Measurements from ENCODE around the gene PGF.

The PGF gene

DNA sequence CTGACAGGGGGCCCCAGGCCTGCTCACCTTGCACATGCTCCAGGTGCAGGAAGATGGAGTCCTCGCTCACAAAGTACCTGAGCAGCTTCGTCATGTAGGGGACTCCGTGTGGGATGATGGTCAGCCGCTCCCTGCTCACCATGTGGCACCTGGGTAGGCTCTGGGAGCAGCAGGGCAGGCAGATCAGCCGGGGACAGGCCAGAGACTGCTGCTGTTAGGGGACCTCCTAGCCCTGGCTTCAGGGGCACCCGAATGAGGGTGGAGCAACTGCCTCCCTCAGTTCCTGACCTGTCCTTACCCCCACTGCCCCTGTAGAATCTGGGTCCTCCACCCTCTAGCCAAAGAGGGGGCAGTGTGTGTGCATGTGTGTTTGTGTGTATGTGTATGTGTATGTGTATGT lies 44.2 kb downstream of the PGF start:
- no peak for DNase-seq (ENCODE audit: low read depth, low spot score)

DNA sequence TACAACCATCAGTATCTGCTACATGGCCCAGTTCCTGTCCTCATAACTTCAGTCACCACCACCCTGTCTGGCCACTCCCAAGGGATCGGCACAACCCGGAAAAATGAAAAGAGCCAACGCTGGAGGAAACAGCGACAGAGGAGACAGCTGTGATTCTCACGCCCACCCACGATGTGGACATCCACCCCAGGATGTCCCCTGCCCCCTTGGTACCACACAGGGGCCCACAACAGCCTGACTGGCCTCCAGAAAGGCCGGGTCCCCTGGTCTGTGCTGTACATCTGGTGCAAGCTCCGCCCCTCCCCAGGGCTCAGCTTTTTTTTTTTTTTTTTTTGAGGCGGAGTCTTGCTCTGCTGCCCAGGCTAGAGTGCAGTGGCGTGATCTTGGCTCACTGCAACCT lies 44.8 kb downstream of the PGF start:
- no peak for DNase-seq (ENCODE audit: low read depth, low spot score)
- H3K4me3 ChIP-seq (ENCODE audit: low read length): no peak overlapping the region

More for the DNA sequence above, 44.2 kb downstream of the PGF start:
- H3K4me3 ChIP-seq (ENCODE audit: low read length): no peak overlapping the region

DNA sequence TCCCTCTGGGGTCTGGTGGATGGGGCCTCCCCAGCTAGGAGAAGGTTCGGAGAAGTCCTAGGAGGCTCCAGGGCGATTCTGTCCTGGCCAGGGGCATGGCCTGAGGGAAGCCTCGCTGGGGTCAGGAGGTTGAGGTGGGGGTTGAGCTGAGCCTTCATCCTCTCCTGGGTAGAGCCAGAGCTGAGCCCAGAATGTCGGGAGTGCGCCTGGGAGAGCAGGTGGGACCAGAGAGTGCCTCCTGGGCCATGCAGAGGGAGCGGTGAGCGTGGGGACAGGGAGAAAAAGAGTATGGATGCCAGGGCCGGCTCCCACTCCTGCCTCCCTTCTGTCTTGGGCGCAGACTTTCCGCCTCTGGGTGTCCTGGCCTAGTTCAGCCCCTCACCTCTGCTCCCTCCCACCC lies 45.5 kb downstream of the PGF start:
- DNase-seq (ENCODE audit: low read depth, low spot score): no peak
- H3K4me3 ChIP-seq (ENCODE audit: low read length): no peak overlapping the region

DNA sequence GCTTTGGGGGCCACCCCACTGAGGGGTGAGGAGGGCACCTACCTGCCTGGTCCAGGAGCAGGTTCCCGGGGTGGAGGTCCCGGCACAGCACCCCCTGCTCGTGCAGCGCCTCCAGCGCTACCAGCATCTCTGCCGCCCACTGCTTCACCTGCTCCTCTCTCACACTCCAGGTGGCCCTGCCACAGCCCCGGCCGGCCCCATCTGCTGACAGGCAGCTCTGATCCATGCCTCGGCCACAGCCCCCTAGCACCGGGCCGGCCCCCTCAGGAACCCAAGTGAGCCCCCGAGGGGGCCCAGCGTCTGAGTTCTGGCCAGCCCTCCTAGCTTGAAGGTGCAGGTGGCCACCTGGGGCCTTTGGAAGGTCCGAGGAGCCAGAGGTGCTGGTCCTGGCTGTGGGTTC lies 45.9 kb downstream of the PGF start:
- H3K4me3 ChIP-seq (ENCODE audit: low read length): no peak overlapping the region
- no peak for DNase-seq (ENCODE audit: low read depth, low spot score)

DNA sequence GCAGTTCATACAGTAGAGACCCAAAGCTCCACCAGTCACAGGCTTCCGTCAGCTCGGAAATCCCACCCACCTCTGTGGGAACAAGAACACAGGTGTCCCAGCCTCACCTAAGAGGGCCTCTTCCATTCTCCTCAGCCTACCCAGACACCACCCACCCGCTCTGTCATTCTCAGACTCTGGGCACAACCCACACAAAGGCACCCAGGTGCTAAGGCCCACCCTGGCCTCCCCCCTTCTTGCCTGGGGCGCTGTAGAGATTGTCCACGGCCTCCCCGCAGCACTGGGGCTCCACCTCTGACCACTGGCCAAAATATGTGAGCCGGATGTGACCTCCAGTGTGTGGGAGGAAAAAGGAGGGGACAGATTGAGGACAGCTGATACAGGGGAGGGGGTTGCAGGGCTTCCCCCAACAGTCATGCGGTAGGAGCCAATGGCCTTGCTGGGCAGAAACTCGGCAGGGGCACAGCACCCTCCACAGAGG lies 46.5 kb downstream of the PGF start:
- H3K4me3 ChIP-seq (ENCODE audit: low read length): no peak overlapping the region
- no peak for DNase-seq (ENCODE audit: low read depth, low spot score)

DNA sequence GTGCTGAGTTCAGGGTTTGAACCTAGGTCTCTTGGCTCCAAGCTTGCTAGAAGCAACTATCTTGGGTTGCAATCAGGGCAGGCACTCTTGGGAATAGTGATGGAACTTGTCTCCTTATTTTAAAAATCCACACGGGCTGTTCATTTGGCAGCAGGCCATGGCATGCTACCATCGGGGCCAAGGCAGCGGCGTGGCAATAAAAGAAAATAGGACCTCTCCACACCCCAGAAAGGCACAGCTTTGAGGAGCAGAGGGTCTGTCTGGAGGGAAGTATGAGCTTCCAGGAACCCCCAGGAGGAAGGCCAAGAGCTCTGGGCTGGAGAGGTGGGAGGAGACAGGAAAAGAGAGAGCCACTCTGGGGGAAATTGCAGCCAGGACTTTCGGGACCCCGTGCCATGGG lies 47.7 kb downstream of the PGF start:
- H3K4me3 ChIP-seq (ENCODE audit: low read length): no peak overlapping the region
- no peak for DNase-seq (ENCODE audit: low read depth, low spot score)

DNA sequence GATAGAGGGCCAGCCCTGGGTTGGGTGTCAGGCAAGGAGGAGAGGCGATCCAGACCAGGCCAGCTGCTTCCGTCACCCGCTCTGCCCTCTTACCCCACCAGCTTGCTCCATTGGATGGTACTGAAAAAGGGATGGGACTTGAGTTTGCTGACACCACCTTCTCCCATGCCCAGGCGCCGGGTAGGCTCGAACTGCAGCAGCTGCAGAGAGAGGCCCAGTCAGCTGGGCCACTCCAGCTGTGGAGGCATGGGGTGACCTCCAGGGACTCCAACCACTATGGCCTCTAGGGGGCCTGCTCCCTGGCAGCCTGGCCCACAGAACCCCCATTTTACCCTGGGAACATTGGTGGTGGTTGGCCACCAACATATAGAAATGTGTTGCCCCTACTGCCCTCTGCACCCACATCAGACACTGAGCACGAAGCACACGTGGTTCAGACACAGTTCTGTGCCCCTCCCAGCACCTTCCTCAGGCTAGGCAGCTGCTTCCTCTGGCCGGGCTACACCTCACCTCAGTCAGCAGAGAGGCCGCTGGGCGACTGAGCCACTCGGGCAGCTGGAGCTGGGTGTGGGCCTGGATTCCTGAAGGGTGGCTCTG lies 48.4 kb downstream of the PGF start:
- no peak for DNase-seq (ENCODE audit: low read depth, low spot score)
- H3K4me3 ChIP-seq (ENCODE audit: low read length): no peak overlapping the region

DNA sequence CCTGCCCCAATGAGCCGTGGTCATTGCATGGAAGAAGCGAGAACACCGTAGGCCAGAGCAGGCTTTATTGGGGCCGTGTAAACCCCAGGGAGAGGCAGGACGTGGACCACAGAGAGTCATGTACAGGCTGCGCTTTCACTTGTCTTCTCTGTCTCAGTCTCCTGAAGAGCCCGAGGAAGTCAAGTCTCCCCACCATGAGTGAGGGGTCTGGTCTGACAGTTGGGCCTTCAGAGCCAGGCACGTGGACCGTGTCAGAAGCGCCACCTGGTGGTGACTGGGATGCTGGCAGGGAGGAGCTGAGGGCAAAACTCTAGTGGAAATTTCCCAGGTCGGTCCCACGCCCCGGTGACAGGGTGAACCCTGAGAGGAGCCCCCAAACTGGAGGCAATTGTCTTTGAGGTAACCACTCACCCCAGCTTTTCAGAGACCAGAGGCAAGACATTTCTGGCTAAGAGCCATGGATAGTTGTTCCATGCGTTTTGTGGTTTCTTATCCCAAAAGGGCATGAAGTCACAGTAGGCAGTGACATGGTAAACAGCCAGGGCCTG lies 49.7 kb downstream of the PGF start:
- no peak overlapping the region for H3K4me3 ChIP-seq (ENCODE audit: low read length)
- DNase-seq (ENCODE audit: low read depth, low spot score): peak; percentile 24

DNA sequence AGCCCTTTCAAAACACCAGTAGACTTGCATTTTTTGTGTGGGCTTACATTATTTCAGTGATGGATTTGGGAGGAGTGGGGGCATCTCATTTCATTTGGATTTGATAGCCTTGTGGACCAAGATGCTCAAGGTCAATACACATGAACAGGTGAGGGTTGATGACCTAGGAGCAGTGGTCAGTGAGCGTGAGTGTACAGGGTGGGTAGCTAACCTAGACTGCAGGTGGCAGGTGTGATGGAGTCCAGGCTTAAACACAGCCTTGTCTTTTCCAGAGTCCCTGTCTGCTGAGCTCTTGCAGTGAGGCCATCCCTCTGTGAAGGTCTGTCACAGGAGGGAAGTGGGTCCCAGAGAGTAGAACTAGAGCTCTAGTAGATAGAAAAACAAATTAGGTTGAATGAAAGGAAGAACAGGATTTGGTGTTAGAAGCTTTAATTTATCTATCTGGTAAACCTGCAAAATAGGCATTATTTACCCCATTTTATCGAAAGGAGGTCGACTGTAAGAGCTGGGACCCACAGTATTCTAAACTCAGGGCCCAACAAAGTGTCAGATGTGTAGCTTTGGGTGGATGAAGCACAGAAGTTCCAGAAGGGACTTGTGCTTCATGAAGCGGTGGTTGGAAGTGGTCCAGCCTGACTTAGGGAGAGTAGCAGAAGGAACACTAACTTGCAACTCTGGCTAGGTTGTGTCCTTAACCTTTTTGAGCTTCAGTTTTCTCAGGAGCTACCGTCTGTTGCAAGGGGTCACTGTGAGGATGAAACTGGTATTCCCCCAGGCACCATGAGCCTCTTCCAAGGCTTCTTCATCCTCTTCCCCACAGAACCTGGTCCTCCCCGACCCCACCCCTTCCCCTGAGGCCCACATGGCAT lies 50.5 kb downstream of the PGF start:
- DNase-seq (ENCODE audit: low read depth, low spot score): no peak
- no peak overlapping the region for H3K4me3 ChIP-seq (ENCODE audit: low read length)

DNA sequence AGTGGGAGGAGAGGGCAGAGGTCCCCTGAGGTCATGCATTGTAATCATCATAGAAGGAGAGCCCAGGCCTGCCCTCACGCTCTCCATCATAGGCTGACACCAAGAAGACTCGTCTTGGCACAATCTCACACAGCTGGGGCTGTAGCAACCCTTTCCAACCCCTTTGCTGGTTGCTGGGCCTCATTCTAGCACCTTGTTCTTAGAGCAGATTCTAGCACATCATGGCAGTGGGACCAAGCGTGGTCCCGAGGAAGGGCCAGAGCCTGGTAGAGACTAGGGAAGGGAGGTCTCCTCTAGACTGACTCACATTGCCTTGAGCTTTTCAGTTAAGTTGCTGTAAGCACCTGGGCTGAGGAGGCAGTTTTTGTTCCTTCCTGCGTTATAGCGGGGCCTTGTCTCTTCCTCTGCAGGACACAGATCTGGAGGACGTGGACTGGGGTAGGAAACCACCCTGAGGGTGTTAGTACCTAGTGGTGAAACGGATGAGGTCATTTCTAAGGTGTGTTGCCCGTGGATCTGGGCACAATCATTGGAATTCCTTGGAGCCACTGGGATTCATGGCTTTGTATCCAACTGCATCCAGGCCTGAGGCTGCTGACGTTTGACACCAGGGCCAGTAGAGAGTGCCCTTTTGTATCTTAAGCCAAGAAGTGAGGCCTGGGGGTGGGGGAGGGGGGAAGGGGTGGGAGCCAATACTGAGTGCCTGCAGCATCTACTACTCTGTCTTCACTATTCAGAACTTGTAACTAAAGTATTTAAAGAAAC lies 52.3 kb downstream of the PGF start:
- DNase-seq (ENCODE audit: low read depth, low spot score): no peak
- no peak overlapping the region for H3K4me3 ChIP-seq (ENCODE audit: low read length)

DNA sequence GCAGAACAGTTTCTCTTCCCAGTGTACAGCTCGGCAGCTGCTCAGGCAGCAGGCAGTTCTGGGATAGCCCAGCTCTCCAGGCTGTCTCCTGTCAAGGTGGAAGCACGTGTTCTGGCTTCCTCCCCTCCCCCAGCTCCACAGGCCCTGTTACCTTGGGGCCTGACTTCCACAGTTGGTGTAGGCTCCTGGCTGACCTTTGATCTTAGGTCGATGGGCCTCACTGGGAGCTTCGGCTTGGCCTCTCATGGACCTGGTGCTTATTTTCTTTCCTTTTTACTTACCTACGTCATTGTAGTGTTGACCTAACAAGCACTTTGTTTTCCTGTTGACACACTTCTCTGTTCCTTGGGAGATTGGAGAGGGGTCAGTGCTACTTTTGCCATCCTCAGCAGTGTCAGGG lies 56.7 kb downstream of the PGF start:
- DNase-seq (ENCODE audit: low read depth, low spot score): no peak

DNA sequence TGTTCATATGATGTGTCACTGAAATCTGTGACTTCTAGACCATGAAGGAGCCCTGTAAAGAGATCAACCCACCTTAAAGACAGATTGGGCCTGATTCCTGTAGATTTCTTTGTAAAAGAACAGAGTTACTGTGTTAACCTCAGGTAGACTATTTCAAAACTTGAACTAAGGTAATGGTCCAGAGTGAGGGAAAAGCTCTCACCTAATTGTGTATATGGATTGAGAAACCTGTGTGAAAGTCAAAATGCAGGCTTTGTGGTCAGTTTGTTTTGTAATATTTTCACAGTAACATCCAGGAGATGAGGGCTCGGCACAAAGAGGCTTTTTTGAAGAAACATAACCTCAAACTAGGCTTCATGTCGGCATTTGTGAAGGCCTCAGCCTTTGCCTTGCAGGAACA lies 57.3 kb downstream of the PGF start:
- no peak overlapping the region for H3K4me3 ChIP-seq (ENCODE audit: low read length)
- DNase-seq (ENCODE audit: low read depth, low spot score): no peak

More for the DNA sequence above, 56.7 kb downstream of the PGF start:
- H3K4me3 ChIP-seq (ENCODE audit: low read length): no peak overlapping the region

DNA sequence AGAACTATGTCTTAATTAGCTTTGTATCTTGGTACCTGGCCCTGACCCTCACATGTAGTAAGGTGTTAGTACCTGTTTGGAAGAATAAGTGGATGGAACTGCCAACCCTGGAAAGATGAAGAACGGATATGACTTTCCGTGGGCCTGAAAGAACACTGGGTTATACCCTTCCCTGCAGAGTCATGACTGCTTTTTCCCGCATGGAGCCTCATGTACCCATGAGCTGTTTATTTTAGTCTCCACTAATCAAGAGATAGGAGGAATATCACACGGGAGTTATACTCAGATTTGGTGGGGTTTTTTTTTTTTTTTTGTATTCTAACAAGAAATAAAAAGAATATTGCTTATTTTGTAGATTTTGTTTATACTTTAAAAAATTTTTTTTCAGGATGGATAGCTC lies 57.8 kb downstream of the PGF start:
- no peak for DNase-seq (ENCODE audit: low read depth, low spot score)
- no peak overlapping the region for H3K4me3 ChIP-seq (ENCODE audit: low read length)

DNA sequence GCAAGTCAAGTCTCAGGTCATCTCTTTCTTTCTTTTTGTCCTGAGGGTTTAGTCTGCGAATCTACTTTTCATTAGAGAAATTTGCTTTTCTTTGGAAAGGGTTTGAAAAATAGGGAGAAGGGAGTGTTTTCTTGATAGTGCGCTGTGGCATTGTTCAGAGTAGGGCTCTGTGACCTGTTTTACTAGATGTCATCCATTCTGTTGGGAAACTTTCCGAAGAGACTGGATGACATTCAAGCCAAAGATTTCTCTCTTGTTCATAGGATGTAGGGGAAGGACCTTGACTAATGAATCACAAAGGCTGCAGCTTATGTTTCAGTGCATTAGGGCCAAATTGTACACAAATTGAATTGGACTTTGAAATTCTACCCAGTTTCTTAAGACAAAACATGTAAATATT lies 59.0 kb downstream of the PGF start:
- no peak overlapping the region for H3K4me3 ChIP-seq (ENCODE audit: low read length)
- no peak for DNase-seq (ENCODE audit: low read depth, low spot score)

DNA sequence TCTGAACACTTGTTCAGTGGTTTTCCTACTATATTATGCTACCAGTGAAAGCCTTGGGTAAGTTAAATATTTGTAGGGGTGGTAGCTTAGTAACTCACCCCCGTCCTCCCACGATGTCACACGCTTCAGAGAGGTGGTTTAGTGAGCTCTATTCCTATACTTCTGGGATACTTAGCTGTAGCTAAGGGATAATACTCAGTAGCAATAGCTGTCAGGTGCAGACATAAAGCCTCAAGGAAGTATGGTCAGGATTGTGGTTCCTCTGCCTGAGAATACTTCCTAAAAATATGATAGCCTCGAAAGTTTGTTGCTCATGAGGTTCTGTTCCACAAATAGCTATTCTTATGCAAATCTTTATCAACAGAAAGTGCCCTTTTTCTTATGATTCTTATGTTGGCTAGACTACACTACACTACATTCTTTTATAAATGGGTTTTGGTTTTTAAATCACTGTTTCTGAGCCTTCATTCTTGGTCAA lies 61.7 kb downstream of the PGF start:
- DNase-seq (ENCODE audit: low read depth, low spot score): no peak
- no peak overlapping the region for H3K4me3 ChIP-seq (ENCODE audit: low read length)

DNA sequence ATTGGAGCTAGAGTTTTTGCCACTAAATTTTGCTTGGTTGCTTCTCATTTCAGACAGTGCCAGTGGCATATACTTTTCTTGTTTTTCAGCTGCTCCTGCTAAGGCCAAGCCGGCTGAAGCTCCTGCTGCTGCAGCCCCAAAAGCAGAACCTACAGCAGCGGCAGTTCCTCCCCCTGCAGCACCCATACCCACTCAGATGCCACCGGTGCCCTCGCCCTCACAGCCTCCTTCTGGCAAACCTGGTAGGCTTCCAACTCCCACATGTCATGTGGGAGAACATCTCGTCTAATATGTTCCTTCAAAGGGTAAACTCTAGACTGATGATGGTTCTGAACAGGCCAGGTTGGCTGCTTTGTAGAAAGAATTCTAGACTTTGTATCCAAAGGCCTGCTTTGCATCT lies 62.7 kb downstream of the PGF start:
- no peak for DNase-seq (ENCODE audit: low read depth, low spot score)
- no peak overlapping the region for H3K4me3 ChIP-seq (ENCODE audit: low read length)

DNA sequence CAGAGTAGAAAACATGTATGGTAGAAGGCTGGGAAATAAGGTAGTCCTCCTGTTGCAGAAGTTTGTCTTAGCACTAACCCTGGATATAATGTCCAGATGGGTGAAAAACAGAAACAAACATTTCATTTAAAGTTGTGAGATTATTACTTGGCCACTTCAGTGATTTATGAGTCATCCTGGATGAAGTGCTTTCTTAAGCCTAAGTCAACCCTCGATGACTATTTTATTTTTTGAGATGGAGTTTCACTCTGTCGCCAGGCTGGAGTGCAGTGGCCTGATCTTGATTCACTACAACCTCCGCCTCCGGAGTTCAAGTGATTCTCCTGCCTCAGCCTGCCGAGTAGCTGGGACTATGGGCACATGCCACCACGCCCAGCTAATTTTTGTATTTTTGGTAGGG lies 63.5 kb downstream of the PGF start:
- no peak for DNase-seq (ENCODE audit: low read depth, low spot score)
- H3K4me3 ChIP-seq (ENCODE audit: low read length): no peak overlapping the region
